ENCODE data around the gene SLC25A47. TPM values are rescaled to one million over a fixed set of nuclear protein-coding genes. Genes with fewer than 3 reads are reported as not detected.

The SLC25A47 gene
- total and polyA plus RNA-seq, 3 donors from 2014 or later: 0.37 to 0.87 (median 0.78) TPM

DNA sequence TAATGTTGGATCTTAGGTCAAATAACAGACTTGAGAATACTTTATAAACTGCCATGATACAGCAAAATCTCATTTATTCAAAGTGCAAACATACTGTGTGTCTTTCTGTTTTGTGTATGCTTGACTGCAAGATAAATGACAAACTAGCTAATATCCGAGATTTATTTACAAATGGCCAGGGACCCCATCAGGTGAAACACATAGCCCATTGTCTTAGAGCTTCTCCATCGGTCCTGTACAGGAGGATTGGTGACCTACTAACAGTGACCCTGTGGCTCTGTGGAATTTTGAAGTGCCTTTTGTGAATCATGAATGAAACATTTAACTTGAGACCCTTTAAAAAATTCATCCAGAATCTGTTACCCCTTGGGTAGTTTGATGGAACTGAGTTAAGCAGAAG, 44.0 kb upstream of the SLC25A47 start:
- WGBS, 2 donors: 70 to 90% methylated on average over 2 of the region's 2 CpGs
- intact Hi-C loops (cut with DNase I; ENCODE audit: low total_unique reads): no loop called here
- H3K4me1 ChIP-seq: no peaks in the 10 kb centered on the region

DNA sequence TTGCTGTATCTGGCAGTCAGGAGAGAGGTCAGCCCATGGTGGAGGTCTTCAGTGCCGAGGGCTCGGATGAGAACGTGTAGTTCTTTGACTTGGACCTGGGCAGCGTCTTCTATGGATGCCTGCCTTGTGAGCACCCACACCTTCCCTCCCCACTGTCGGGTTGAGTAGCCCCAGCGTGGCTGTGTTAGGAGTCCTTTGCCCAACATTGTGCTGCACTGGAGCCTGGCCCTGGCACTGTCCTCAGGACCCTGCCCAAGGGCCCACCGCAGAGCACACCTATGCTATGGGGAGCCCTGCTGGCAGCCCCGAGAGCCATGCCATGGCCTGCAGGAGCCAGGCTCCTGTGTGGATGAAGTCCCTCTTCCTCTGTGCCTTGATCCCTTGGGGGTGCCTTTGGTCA, 43.6 kb upstream of the SLC25A47 start:
- Histone ChIP-seq H3K4me1 (peaks cover 1% of the 10 kb centered on the region), H3K9me3 (no peaks in the 10 kb centered on the region), H3K36me3 (ENCODE audit: low read depth, missing control alignments) (no peaks in the 10 kb centered on the region), H3K27ac (no peak overlapping the region), H3K27me3 (no peaks in the 10 kb centered on the region), H3K4me3 (no peak overlapping the region)
- no peak for DNase-seq
- TF ChIP-seq POLR2A (IDR thresholded peaks at IDR 0.05): no peak
- TF ChIP-seq, protein P1, sequence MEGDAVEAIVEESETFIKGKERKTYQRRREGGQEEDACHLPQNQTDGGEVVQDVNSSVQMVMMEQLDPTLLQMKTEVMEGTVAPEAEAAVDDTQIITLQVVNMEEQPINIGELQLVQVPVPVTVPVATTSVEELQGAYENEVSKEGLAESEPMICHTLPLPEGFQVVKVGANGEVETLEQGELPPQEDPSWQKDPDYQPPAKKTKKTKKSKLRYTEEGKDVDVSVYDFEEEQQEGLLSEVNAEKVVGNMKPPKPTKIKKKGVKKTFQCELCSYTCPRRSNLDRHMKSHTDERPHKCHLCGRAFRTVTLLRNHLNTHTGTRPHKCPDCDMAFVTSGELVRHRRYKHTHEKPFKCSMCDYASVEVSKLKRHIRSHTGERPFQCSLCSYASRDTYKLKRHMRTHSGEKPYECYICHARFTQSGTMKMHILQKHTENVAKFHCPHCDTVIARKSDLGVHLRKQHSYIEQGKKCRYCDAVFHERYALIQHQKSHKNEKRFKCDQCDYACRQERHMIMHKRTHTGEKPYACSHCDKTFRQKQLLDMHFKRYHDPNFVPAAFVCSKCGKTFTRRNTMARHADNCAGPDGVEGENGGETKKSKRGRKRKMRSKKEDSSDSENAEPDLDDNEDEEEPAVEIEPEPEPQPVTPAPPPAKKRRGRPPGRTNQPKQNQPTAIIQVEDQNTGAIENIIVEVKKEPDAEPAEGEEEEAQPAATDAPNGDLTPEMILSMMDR (IDR thresholded peaks at IDR 0.05): no peak
- 80 to 90% methylated on average over 3 to 8 of the region's 8 CpGs for WGBS, 2 donors
- intact Hi-C loops (cut with DNase I; ENCODE audit: low total_unique reads): no loop called here

More for the DNA sequence above, 44.0 kb upstream of the SLC25A47 start:
- H3K9me3 ChIP-seq: no peaks in the 10 kb centered on the region
- H3K4me3 ChIP-seq: no peak overlapping the region
- TF ChIP-seq, protein P1 (IDR thresholded peaks at IDR 0.05): no peak
- TF ChIP-seq POLR2A (IDR thresholded peaks at IDR 0.05): no peak
- H3K27ac ChIP-seq: no peak overlapping the region
- DNase-seq: no peak
- H3K36me3 ChIP-seq (ENCODE audit: low read depth, missing control alignments): no peaks in the 10 kb centered on the region
- no peaks in the 10 kb centered on the region for H3K27me3 ChIP-seq

DNA sequence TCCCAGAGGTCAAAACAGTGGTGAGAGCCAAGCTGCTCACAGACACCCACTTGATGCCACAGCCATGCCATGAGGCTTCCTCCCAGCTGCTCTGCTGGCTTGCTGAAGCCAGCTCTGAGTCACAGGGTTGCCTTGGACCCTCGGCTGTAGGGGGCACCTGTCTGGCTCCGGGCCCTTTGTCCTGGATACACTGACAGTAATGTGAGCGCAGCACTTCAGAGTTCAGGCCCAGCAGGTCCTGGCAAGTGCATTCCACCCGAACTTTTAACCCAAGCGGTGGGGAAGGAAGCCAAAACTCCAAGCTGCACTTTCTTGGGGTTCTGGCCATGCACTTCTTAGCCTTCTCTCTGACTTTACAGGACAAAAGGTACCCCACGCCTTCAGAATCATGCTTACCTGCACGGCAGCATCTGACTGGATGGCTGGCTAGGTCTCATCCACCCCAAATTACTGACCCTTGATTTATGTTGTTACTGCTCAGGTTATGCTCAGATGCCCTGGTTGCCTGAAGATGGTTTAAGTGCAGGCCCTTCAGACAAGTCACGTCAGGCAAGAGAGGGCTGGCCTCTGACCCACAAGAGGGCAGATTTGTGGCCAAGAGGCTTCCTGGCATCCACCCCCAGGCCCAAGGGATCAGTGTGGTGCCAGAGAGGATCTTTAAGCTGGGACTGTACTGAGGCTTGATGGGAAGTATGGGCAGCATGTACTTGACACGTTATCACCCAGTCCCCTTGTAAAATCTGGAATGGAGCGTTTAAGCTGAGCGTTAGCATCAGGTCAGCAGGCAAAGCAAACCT, 41.7 kb upstream of the SLC25A47 start:
- Histone ChIP-seq H3K27me3 (no peaks in the 10 kb centered on the region), H3K4me1 (peaks cover 11% of the 10 kb centered on the region), H3K36me3 (ENCODE audit: low read depth, missing control alignments) (no peaks in the 10 kb centered on the region), H3K9me3 (no peaks in the 10 kb centered on the region), H3K27ac (no peak overlapping the region), H3K4me3 (no peak overlapping the region)
- intact Hi-C loops (cut with DNase I; ENCODE audit: low total_unique reads): no loop called here
- TF ChIP-seq, protein P1 (IDR thresholded peaks at IDR 0.05): no peak
- TF ChIP-seq POLR2A (IDR thresholded peaks at IDR 0.05): no peak
- no peak for DNase-seq
- 64 to 79% methylated on average over 7 to 11 of the region's 11 CpGs for WGBS, 2 donors

DNA sequence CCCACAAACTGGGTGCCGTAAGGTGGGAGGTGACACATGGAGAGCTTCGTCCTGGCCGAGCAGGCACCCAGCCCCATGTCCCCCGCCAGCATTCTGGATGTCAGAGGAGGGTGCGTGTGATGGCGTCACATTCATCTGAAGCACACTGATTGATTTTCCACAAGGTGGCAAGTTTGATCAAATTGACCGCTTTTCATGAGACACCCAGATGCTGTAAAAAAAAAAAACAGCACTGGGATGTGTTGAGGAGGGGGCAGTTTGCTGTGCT, 41.1 kb upstream of the SLC25A47 start:
- intact Hi-C loops (cut with DNase I; ENCODE audit: low total_unique reads): no loop called here
- 90 to 94% methylated on average over 7 of the region's 7 CpGs for WGBS, 2 donors
- Histone ChIP-seq H3K27me3 (no peaks in the 10 kb centered on the region), H3K9me3 (no peaks in the 10 kb centered on the region), H3K4me1 (peaks cover 16% of the 10 kb centered on the region), H3K36me3 (ENCODE audit: low read depth, missing control alignments) (no peaks in the 10 kb centered on the region), H3K4me3 (no peak overlapping the region), H3K27ac (no peak overlapping the region)
- DNase-seq: no peak
- TF ChIP-seq, protein P1 (IDR thresholded peaks at IDR 0.05): no peak
- TF ChIP-seq POLR2A (IDR thresholded peaks at IDR 0.05): no peak
